ENCODE data around the gene TAMALIN.
A peak's percentile ranks its signal among the peaks of the same experiment; 100 is the strongest.

The TAMALIN gene

GRCh38 chr12:51984657-51985056 is 22.1 kb upstream of the TAMALIN start:
- DNase-seq (ENCODE audit: low read depth in 2 of 2): no peak

DNA sequence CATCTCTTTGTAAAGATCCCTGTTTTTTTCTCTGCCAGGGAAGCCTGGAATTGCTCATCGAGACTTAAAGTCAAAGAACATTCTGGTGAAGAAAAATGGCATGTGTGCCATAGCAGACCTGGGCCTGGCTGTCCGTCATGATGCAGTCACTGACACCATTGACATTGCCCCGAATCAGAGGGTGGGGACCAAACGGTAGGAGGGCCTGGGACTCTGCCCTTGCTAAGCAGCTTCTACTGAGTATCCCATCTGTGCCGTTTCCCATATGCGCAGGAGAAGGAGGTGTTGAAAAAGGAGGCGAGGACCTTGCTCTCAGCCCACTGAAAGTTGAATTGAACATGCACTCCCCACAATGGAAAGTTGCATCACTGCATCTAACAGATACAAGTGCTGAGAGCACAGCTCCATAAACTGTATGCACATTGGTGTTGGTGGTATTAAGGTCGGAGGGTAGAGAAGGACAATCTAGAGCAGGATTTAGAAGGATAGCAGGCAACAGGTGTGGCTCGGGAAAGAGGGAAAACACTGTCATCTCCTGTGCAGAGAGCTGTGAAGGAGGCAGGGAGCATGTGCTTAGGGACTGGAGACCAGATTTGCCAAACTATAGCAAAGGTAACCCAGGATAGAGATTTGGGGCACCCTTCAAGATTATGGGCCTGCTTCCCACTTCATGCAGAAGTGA is 21.5 kb upstream of the TAMALIN start:
- no peak for DNase-seq (ENCODE audit: low read depth in 2 of 2)

- no peak for DNase-seq (ENCODE audit: low read depth in 2 of 2)
These were observed 19.9 kb upstream of the TAMALIN start for GRCh38 chr12:51986834-51987233.

GRCh38 chr12:51992246-51992645 is 14.5 kb upstream of the TAMALIN start:
- DNase-seq (ENCODE audit: low read depth in 2 of 2): no peak

GRCh38 chr12:51994539-51994820 is 12.3 kb upstream of the TAMALIN start:
- DNase-seq (ENCODE audit: low read depth in 2 of 2): no peak

GRCh38 chr12:51994959-51995358 is 11.8 kb upstream of the TAMALIN start:
- DNase-seq (ENCODE audit: low read depth in 2 of 2): no peak

- DNase-seq (ENCODE audit: low read depth in 2 of 2): no peak
These were observed 9.6 kb upstream of the TAMALIN start for GRCh38 chr12:51997136-51997535.

DNA sequence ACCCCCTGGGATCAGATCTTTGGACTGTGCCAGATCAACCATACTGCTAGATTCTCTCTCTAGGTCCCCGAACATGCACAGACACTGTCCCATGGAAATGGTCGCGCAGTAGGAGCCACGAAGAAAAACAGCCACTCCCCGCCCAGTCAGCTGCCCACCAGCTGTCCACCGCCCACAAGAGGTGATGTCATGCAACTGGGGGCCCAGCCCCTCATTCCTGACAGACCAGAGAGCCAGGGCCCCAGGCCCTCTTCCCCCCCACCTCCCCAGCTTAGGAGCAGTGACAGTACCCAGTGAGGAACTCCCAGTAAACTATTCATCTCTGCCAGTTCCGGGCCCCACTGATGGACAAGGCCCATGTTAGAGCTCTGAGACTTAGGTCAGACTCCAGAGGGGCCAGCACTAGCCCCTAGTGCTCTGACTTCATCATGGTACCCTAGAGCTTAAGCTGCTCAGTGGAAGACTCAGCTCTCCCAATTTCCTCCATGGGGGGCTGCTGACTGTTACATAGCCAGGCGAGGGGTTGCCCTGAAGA is 3.7 kb upstream of the TAMALIN start:
- DNase-seq (ENCODE audit: low read depth in 2 of 2): no peak

DNA sequence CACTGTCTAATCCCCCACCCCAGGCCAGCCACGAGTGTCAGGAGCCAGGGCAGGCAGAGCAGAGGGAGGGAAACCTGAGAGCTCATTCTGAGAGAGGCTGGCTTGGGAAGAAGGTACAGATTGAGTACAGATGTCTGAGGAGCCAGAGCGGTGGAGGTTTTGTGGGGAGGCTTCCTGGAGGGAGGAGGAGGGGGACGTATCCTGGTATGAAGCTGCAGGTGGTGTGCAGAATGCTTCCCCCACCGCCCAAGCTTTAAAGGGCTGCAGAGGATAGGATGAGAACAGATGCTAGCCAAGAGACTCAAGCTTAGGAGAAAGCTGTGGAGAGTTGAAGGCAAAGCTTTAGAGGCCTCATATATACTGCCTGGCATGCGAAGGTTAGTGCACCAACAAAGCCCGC is 3.2 kb upstream of the TAMALIN start:
- DNase-seq (ENCODE audit: low read depth in 2 of 2): no peak

- DNase-seq (ENCODE audit: low read depth in 2 of 2): no peak
These were observed 2.6 kb upstream of the TAMALIN start for GRCh38 chr12:52004042-52004648.

DNA sequence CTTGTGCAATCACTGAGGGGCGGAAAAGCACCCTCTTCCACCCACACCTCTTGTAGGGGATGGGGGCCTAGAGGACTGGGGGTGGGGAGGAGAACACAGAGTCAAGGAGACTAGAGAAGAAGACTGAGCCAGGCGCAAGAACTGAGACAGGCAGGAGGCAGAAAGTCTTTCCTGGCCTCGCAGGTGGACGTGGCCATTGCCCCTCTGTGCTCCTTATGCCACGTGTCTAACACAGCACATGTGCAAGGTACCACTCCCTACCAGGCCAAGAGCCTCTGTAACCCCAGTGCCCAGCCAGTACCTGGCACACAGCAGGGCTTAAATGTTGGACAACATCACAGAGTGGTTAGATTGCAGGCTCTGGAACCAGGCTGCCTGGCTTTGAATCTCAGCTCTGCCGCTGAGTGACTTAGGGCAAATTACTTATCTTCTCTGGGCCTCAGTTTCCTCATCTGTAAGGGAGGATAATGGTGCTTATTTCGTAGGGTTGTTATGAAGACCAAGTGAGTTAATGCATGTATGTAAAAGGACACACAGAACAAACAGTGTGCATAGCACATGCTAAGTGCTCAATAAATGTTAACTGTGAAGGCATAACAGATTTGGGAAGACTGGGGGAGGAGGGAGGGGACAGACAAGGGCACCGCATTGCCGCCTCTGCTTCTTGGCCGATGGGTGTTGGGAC is 1.4 kb upstream of the TAMALIN start:
- DNase-seq (ENCODE audit: low read depth in 2 of 2): no peak

GRCh38 chr12:52005903-52006703 is 643 bp upstream of the TAMALIN start:
- DNase-seq (ENCODE audit: low read depth in 2 of 2): peak in 1 of 2 donors; percentile 8

GRCh38 chr12:52007158-52007921 is 594 bp downstream of the TAMALIN start:
- peak; percentile 12 to 20 for DNase-seq (ENCODE audit: low read depth in 2 of 2)

DNA sequence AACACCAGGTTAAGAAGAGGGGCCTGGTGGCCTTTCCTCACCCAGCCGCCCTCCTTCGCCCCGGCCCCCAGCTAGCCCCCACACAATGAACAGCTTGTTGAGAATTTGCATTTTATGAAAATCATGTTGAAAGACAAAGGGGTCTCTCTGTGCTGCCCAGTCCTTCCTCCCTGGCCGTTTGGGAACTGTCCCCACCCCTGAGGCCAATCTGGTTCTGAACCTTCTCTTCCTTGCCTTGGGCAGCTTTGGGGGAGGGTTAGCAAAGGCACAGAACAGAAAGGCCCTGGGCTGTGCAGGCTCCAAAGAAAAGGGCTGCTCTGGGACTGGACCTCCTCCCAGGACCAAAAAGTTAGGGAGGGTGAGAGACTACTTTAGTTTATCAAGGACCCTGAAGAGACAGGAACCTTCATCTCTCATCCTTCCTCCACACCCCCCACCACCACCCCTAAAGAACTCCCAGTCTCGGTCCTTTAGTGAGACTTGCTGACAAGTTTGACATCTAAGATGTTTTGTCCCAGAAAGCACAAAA is 1.3 kb downstream of the TAMALIN start:
- no peak for DNase-seq (ENCODE audit: low read depth in 2 of 2)

GRCh38 chr12:52009081-52009751 is 2.5 kb downstream of the TAMALIN start:
- DNase-seq (ENCODE audit: low read depth in 2 of 2): no peak

GRCh38 chr12:52010152-52010622 is 3.4 kb downstream of the TAMALIN start:
- DNase-seq (ENCODE audit: low read depth in 2 of 2): no peak

DNA sequence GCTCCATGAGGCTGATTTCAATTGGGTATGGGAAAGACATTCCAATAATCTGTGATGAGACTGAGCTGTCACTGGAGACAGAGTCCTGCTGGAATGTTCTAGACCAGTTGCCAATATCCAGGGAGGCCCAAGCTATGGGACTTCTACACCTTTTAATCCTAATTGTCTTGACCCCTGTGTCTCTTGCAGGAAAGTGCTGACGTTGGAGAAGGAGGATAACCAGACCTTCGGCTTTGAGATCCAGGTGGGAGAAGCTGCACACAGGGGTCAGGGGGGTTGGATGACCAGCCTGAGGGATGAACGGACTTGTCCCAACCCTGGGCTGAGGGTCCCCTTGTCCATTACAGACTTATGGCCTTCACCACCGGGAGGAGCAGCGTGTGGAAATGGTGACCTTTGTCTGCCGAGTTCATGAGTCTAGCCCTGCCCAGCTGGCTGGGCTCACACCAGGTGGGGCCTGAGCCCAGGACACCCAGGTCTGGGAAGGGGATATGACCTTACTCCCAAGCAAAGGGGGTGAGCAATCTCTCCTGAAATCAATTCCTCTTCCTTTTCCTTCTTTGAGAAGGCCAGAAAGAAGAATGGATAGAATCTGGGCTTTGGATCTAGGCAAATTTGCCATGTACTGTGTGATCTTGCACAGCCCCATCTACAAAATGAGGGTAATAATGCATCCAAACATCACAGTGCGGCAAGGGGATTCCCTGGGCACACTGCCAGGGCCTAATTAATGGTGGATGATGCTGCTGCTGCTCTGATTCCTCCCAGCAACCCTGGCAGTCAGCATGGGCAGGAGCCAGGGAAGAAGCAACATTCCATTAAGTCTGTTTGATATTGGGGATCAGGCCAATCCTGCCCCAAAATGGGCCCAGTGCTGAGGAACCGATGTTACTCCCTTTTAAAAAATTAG is 4.2 kb downstream of the TAMALIN start:
- no peak for DNase-seq (ENCODE audit: low read depth in 2 of 2)

- no peak for DNase-seq (ENCODE audit: low read depth in 2 of 2)
These were observed 5.0 kb downstream of the TAMALIN start for GRCh38 chr12:52011602-52012214.
